ENCODE results near the gene LRRTM4.

The LRRTM4 gene

DNA sequence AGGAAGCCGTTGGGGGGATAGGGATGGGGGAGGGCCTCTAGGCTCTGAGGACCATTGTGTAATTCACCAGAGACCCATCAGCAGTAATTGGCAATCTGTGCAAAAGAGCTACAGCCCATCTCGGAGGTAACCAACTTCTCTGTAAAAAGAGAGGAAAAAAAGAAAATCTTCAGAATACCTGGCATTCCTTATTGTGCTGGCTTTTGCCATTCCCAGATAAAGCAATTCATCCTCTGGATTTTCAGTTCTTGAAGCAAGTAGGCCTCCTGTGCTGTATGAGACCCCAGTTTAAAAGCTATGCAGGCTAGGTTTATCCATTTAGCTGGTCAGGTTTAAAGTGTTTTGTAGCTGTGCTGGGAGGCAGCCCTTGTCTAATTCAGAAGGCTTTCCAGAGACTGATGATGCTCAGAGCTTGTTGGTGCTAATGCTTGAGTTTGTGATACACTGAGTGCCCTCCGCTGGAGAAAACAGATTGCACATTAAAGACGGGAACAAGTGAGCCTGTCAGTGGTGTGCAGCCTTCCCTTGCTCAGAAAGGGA is at the start of gene LRRTM4:
Gene LRRTM4, minus strand, starts transcription at position 446 of the 540 bp plus-strand sequence.
- H2AFZ ChIP-seq (ENCODE audit: low read depth, low read length), result peak within 1 kb of the TSS; percentile 18; the same call in 1 of the 2 replicates
- H3K27ac ChIP-seq (ENCODE audit: low read length), result no peak within 1 kb of the TSS
- H3K36me3 ChIP-seq (replicated peaks; ENCODE audit: low read depth, low read length), result no peaks in the 10 kb centered on the region

DNA sequence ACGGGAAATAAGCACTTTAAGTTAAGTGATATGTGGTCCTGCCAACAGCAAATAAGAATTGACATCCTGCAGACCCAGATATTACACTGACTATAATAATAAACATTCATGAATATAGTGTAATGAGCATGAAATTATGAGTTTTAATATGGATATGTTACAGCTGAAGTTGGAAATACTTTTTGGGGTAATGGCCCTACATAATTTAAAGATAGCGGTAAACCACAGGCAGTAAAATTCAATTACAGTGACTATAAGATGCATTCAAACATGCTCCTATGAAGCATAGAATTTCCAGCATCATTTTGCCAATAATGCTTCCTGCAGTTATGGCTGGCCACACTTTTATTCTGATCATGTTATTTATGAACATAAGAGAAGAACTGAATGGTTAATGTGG is 49.4 kb upstream of the LRRTM4 start:
- H3K4me2 ChIP-seq (ENCODE audit: low read length), result no peak overlapping the region
- no peaks in the 10 kb centered on the region for H3K9me3 ChIP-seq (ENCODE audit: insufficient read depth, low read length)
- TF ChIP-seq EZH2phosphoT487 (IDR thresholded peaks at IDR 0.05; ENCODE audit: low read depth), result no peak
- no peak for TF ChIP-seq CTCF (IDR thresholded peaks at IDR 0.05; ENCODE audit: low read depth, low read length)
- no peaks in the 10 kb centered on the region for H3K36me3 ChIP-seq (replicated peaks; ENCODE audit: low read depth, low read length)
- H3K27ac ChIP-seq (ENCODE audit: low read length), result no peak overlapping the region
- no peaks in the 10 kb centered on the region for H3K79me2 ChIP-seq (ENCODE audit: low read length)
- no peak overlapping the region for H3K4me3 ChIP-seq (ENCODE audit: low read length)
- no peaks in the 10 kb centered on the region for H4K20me1 ChIP-seq (ENCODE audit: insufficient read depth, low read length)
- H3K4me1 ChIP-seq (ENCODE audit: low read length), result no peaks in the 10 kb centered on the region
- H3K27me3 ChIP-seq (ENCODE audit: low read depth, low read length), result no peaks in the 10 kb centered on the region
- H2AFZ ChIP-seq (ENCODE audit: low read depth, low read length), result no peak overlapping the region
- H3K9ac ChIP-seq (ENCODE audit: low read length), result no peak overlapping the region

More for the DNA sequence above, at the start of gene LRRTM4:
- Histone ChIP-seq H3K4me2 (ENCODE audit: low read length) (no peak within 1 kb of the TSS), H3K4me3 (ENCODE audit: low read length) (no peak within 1 kb of the TSS), H3K27me3 (ENCODE audit: low read depth, low read length) (no peaks in the 10 kb centered on the region), H3K9ac (ENCODE audit: low read length) (no peak within 1 kb of the TSS), H3K4me1 (ENCODE audit: low read length) (no peaks in the 10 kb centered on the region), H3K9me3 (ENCODE audit: insufficient read depth, low read length) (no peaks in the 10 kb centered on the region), H3K79me2 (ENCODE audit: low read length) (no peaks in the 10 kb centered on the region), H4K20me1 (ENCODE audit: insufficient read depth, low read length) (no peaks in the 10 kb centered on the region)
- TF ChIP-seq EZH2phosphoT487 (IDR thresholded peaks at IDR 0.05; ENCODE audit: low read depth), result no peak
- TF ChIP-seq CTCF (IDR thresholded peaks at IDR 0.05; ENCODE audit: low read depth, low read length), result peak; percentile 37

DNA sequence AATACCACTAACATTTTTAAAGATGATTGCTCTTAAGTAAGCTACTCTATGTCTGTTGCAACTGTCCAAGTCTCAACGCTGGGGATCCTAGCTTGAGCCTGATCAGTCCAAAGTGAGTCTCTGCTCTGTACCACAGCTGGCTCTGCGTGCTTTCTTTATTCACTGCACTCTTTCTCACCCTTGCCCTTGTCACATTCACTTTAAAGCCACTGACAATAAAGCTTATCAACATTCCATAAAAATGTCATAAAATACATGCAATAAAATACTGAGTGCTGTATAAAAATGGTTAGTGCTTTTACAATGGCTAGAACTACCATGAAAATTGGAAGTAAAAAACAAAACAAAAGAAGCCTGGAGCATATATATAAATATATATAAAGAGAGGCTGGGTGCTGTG is 45.5 kb upstream of the LRRTM4 start:
- no peak overlapping the region for H3K4me3 ChIP-seq (ENCODE audit: low read length)
- no peaks in the 10 kb centered on the region for H4K20me1 ChIP-seq (ENCODE audit: insufficient read depth, low read length)
- no peak overlapping the region for H3K27ac ChIP-seq (ENCODE audit: low read length)
- H3K27me3 ChIP-seq (ENCODE audit: low read depth, low read length), result no peaks in the 10 kb centered on the region
- no peak overlapping the region for H3K9ac ChIP-seq (ENCODE audit: low read length)
- no peaks in the 10 kb centered on the region for H3K4me1 ChIP-seq (ENCODE audit: low read length)
- H3K4me2 ChIP-seq (ENCODE audit: low read length), result no peak overlapping the region
- no peaks in the 10 kb centered on the region for H3K36me3 ChIP-seq (replicated peaks; ENCODE audit: low read depth, low read length)
- no peaks in the 10 kb centered on the region for H3K9me3 ChIP-seq (ENCODE audit: insufficient read depth, low read length)
- no peaks in the 10 kb centered on the region for H3K79me2 ChIP-seq (ENCODE audit: low read length)
- no peak overlapping the region for H2AFZ ChIP-seq (ENCODE audit: low read depth, low read length)
- TF ChIP-seq CTCF (IDR thresholded peaks at IDR 0.05; ENCODE audit: low read depth, low read length), result no peak
- no peak for TF ChIP-seq EZH2phosphoT487 (IDR thresholded peaks at IDR 0.05; ENCODE audit: low read depth)

- Histone ChIP-seq H4K20me1 (ENCODE audit: insufficient read depth, low read length) (no peaks in the 10 kb centered on the region), H3K4me1 (ENCODE audit: low read length) (no peaks in the 10 kb centered on the region), H3K79me2 (ENCODE audit: low read length) (no peaks in the 10 kb centered on the region), H3K36me3 (replicated peaks; ENCODE audit: low read depth, low read length) (no peaks in the 10 kb centered on the region), H2AFZ (ENCODE audit: low read depth, low read length) (0 out of 2 replicates have a peak overlapping the region, but pooled peaks have one; percentile 0), H3K27me3 (ENCODE audit: low read depth, low read length) (no peaks in the 10 kb centered on the region), H3K4me2 (ENCODE audit: low read length) (no peak overlapping the region), H3K27ac (ENCODE audit: low read length) (no peak overlapping the region), H3K9ac (ENCODE audit: low read length) (no peak overlapping the region), H3K9me3 (ENCODE audit: insufficient read depth, low read length) (no peaks in the 10 kb centered on the region), H3K4me3 (ENCODE audit: low read length) (no peak overlapping the region)
- no peak for TF ChIP-seq CTCF (IDR thresholded peaks at IDR 0.05; ENCODE audit: low read depth, low read length)
- no peak for TF ChIP-seq EZH2phosphoT487 (IDR thresholded peaks at IDR 0.05; ENCODE audit: low read depth)
These were observed 44.4 kb upstream of the LRRTM4 start for GRCh38 chr2:77566582-77566981.

Measured in OCI-LY3 (cell line).